Measurements from ENCODE around the gene TSN. TPM values are rescaled to one million over a fixed set of nuclear protein-coding genes. Genes with fewer than 3 reads are reported as not detected.

TSN gene
- total RNA-seq, 4 donors from 2014 or later, result 54.3 to 93.8 (median 82.1) TPM

GRCh38 chr2:121721926-121722325 is 33.5 kb upstream of the TSN start:
- DNase-seq, result no peak
- Histone ChIP-seq H3K9me3 (no peaks in the 10 kb centered on the region), H3K36me3 (no peaks in the 10 kb centered on the region), H3K4me3 (no peak overlapping the region), H3K27ac (no peak overlapping the region), H3K4me1 (no peaks in the 10 kb centered on the region), H3K27me3 (no peaks in the 10 kb centered on the region)
- intact Hi-C loops (cut with DNase I; ENCODE audit: low total_unique reads), result no loop called here
- TF ChIP-seq POLR2A (IDR thresholded peaks at IDR 0.05), result no peak
- TF ChIP-seq, protein P1, sequence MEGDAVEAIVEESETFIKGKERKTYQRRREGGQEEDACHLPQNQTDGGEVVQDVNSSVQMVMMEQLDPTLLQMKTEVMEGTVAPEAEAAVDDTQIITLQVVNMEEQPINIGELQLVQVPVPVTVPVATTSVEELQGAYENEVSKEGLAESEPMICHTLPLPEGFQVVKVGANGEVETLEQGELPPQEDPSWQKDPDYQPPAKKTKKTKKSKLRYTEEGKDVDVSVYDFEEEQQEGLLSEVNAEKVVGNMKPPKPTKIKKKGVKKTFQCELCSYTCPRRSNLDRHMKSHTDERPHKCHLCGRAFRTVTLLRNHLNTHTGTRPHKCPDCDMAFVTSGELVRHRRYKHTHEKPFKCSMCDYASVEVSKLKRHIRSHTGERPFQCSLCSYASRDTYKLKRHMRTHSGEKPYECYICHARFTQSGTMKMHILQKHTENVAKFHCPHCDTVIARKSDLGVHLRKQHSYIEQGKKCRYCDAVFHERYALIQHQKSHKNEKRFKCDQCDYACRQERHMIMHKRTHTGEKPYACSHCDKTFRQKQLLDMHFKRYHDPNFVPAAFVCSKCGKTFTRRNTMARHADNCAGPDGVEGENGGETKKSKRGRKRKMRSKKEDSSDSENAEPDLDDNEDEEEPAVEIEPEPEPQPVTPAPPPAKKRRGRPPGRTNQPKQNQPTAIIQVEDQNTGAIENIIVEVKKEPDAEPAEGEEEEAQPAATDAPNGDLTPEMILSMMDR (IDR thresholded peaks at IDR 0.05), result no peak

- H3K27me3 ChIP-seq, result no peaks in the 10 kb centered on the region
- no peaks in the 10 kb centered on the region for H3K36me3 ChIP-seq
- H3K27ac ChIP-seq, result no peak overlapping the region
- intact Hi-C loops (cut with DNase I; ENCODE audit: low total_unique reads), result no loop called here
- H3K4me3 ChIP-seq, result no peak overlapping the region
- no peaks in the 10 kb centered on the region for H3K9me3 ChIP-seq
- TF ChIP-seq POLR2A (IDR thresholded peaks at IDR 0.05), result no peak
- TF ChIP-seq, protein P1 (IDR thresholded peaks at IDR 0.05), result no peak
- no peaks in the 10 kb centered on the region for H3K4me1 ChIP-seq
- no peak for DNase-seq
Measured at GRCh38 chr2:121722479-121722878, 33.0 kb upstream of the TSN start.

GRCh38 chr2:121723316-121723715 is 32.1 kb upstream of the TSN start:
- H3K9me3 ChIP-seq, result no peaks in the 10 kb centered on the region
- H3K36me3 ChIP-seq, result no peaks in the 10 kb centered on the region
- no peaks in the 10 kb centered on the region for H3K27me3 ChIP-seq
- H3K4me3 ChIP-seq, result no peak overlapping the region
- H3K4me1 ChIP-seq, result no peaks in the 10 kb centered on the region
- no peak for DNase-seq
- intact Hi-C loops (cut with DNase I; ENCODE audit: low total_unique reads), result no loop called here
- H3K27ac ChIP-seq, result no peak overlapping the region
- no peak for TF ChIP-seq POLR2A (IDR thresholded peaks at IDR 0.05)
- TF ChIP-seq, protein P1 (IDR thresholded peaks at IDR 0.05), result no peak

GRCh38 chr2:121727332-121727731 is 28.1 kb upstream of the TSN start:
- intact Hi-C loops (cut with DNase I; ENCODE audit: low total_unique reads), result no loop called here
- DNase-seq, result no peak
- H3K27ac ChIP-seq, result no peak overlapping the region
- TF ChIP-seq POLR2A (IDR thresholded peaks at IDR 0.05), result no peak
- TF ChIP-seq, protein P1 (IDR thresholded peaks at IDR 0.05), result no peak
- no peaks in the 10 kb centered on the region for H3K9me3 ChIP-seq
- H3K36me3 ChIP-seq, result no peaks in the 10 kb centered on the region
- no peaks in the 10 kb centered on the region for H3K27me3 ChIP-seq
- no peak overlapping the region for H3K4me3 ChIP-seq
- H3K4me1 ChIP-seq, result no peaks in the 10 kb centered on the region

DNA sequence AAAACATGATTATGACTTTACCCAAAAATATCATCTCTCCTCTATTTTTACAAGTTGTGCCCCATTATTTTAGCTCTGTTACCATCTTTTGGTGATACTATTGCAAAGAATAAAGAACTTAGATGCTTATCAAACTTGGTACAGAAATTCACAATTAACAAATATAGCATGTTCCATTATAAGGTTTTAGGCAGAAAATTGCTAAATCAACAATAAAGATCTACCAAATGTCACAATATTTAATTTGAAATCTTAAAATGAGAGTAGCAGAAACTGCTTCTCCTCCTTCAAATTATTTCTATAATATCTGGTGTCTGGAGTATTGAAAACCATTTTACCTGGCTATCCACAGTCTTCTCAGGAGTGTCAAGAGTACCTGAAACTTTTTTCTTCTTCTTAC is 27.5 kb upstream of the TSN start:
- TF ChIP-seq, protein P1 (IDR thresholded peaks at IDR 0.05), result no peak
- TF ChIP-seq POLR2A (IDR thresholded peaks at IDR 0.05), result no peak

More for the DNA sequence above, 27.5 kb upstream of the TSN start:
- intact Hi-C loops (cut with DNase I; ENCODE audit: low total_unique reads), result no loop called here
- no peak overlapping the region for H3K27ac ChIP-seq
- H3K4me1 ChIP-seq, result no peaks in the 10 kb centered on the region
- DNase-seq, result no peak
- H3K4me3 ChIP-seq, result no peak overlapping the region
- H3K9me3 ChIP-seq, result no peaks in the 10 kb centered on the region
- no peaks in the 10 kb centered on the region for H3K27me3 ChIP-seq
- H3K36me3 ChIP-seq, result no peaks in the 10 kb centered on the region

Data from uterus (tissue), 4 donors.